Karpas-422 (cell line): ENCODE results near the gene ARMC2. TPM values are rescaled to one million over a fixed set of nuclear protein-coding genes. Genes with fewer than 3 reads are reported as not detected.
"Not testable (repeated sequence)": the region's sequence is repeated elsewhere in the genome, so short reads cannot be mapped to it uniquely, and the experiment has no call there.

ENCODE experiments used
- DNase-seq: peaks from one replicate; pipeline ENCODE4 v3.0.0-alpha.2; 2015
- H2AFZ ChIP-seq: fragments of 200-600 bp; sonication (generic); 2 replicates; pipeline ENCODE4 v1.6.1; 2014; ENCODE audit warnings: antibody characterized with exemption, low read length, mixed read lengths
- H3K27ac ChIP-seq: fragments of 200-600 bp; sonication (generic); 2 replicates; pipeline ENCODE4 v1.5.1; 2014; ENCODE audit warnings: mild to moderate bottlenecking, low read length, moderate library complexity
- H3K27me3 ChIP-seq: fragments of 200-600 bp; sonication (generic); 2 replicates; pipeline ENCODE4 v1.6.1; 2014; ENCODE audit warnings: low read length, mixed read lengths
- H3K36me3 ChIP-seq: fragments of 200-600 bp; sonication (generic); 2 replicates; pipeline ENCODE4 v1.6.1; 2014; ENCODE audit warnings: low read length, mixed read lengths; ENCODE audit not compliant: insufficient read depth
- H3K4me1 ChIP-seq: fragments of 200-600 bp; sonication (generic); 2 replicates; pipeline ENCODE4 v1.6.1; 2014; ENCODE audit warnings: mild to moderate bottlenecking, low read length, mixed read lengths
- H3K4me2 ChIP-seq: fragments of 200-600 bp; sonication (generic); 2 replicates; pipeline ENCODE4 v1.6.1; 2014; ENCODE audit warnings: low read length, low read depth, mild to moderate bottlenecking; ENCODE audit not compliant: poor library complexity, severe bottlenecking
- H3K4me3 ChIP-seq: fragments of 200-600 bp; sonication (generic); 2 replicates; pipeline ENCODE4 v1.5.1; 2014; ENCODE audit warnings: mild to moderate bottlenecking, antibody characterized with exemption, low read length, mixed read lengths
- H3K79me2 ChIP-seq: fragments of 200-600 bp; sonication (generic); 2 replicates; pipeline ENCODE4 v1.6.1; 2014; ENCODE audit warnings: mild to moderate bottlenecking, low read length, mixed read lengths
- H3K9ac ChIP-seq: fragments of 200-600 bp; sonication (generic); 2 replicates; pipeline ENCODE4 v1.6.0; 2014; ENCODE audit warnings: low read length
- H3K9me2 ChIP-seq: fragments of 200-600 bp; sonication (generic), shearing (Covaris generic); replicated peaks from 2 replicates; pipeline ENCODE4 v1.6.0; 2014; ENCODE audit warnings: mild to moderate bottlenecking, low read length, moderate library complexity; ENCODE audit not compliant: insufficient read depth
- H3K9me3 ChIP-seq: fragments of 300-700, 200-600 bp; sonication (generic); 2 replicates; pipeline ENCODE4 v1.6.1; 2014; ENCODE audit warnings: low read length, mixed read lengths
- H4K20me1 ChIP-seq: fragments of 200-600 bp; sonication (generic); 2 replicates; pipeline ENCODE4 v1.6.1; 2014; ENCODE audit warnings: mild to moderate bottlenecking, antibody characterized with exemption, low read length, low read depth; ENCODE audit not compliant: insufficient read depth
- total RNA-seq: library from RNA; depleted of rRNA; stranded (reverse); fragments of >200 nt; shearing (Covaris generic); gene quantifications from 2 replicates; pipeline ENCODE4 v1.2.3, GENCODE V29; 2014; ENCODE audit warnings: low replicate concordance

ARMC2 gene
- total RNA-seq, 1 experiment from 2014 or later: 1.0 TPM

DNA sequence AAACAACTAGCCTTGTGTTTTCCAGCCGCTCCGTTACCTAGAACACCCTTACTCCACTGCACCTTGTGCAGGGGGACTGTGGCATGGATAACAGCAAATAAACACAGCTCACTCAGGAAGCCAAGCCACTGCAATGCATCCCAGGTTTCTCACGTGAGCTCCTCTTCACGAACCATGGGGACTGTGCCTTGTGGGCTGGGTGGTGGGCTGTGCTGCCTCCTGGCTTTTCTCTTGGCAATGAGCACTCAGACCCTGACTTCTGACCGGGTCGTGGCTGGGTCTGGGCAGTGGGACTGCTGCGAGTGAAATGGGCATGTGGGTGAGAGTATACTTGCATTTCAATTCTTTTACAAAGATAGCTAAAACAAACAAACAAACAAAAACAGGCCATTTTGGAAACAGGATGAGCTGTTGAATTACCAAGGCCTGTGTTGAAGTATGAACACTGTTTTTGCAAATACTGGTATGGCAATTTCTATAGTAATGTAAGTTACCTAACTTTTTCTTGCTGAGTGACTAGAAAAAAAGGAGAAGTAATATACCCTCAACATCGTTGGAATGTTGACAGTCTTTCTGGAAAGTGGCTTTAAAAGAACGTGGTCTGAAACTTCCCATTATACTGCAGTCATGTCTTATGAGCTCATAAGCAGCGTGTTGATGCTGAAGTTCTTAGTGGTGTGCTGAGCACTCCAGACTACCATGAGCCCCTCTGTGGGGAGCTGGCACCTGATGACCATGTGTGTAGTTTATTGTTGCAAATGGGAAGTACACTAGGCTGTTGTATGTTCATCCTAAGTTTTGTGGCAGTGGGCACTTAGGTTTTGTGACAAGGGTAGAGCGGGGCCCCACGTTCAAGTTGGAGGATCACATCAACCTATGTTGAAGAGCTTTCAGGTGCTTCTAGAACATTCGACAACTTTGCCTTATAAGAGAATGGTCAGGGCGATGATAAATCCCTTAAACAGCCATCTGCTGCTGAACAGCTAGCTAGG is 120.4 kb downstream of the ARMC2 start:
- H3K27ac ChIP-seq: no peak overlapping the region
- H4K20me1 ChIP-seq: no peaks in the 10 kb centered on the region
- no peaks in the 10 kb centered on the region for H3K36me3 ChIP-seq
- no peaks in the 10 kb centered on the region for H3K4me1 ChIP-seq
- H2AFZ ChIP-seq: no peak overlapping the region
- no peak overlapping the region for H3K4me3 ChIP-seq
- H3K79me2 ChIP-seq: no peaks in the 10 kb centered on the region
- no peaks in the 10 kb centered on the region for H3K9me2 ChIP-seq
- no peak overlapping the region for H3K4me2 ChIP-seq
- H3K27me3 ChIP-seq: no peaks in the 10 kb centered on the region
- no peaks in the 10 kb centered on the region for H3K9me3 ChIP-seq
- no peak for DNase-seq
- no peak overlapping the region for H3K9ac ChIP-seq

- Histone ChIP-seq H3K9me2 (no peaks in the 10 kb centered on the region), H3K27ac (no peak overlapping the region), H3K9ac (no peak overlapping the region), H3K4me3 (no peak overlapping the region), H3K27me3 (no peaks in the 10 kb centered on the region), H3K36me3 (no peaks in the 10 kb centered on the region), H3K79me2 (no peaks in the 10 kb centered on the region), H3K4me1 (no peaks in the 10 kb centered on the region), H2AFZ (no peak overlapping the region), H4K20me1 (no peaks in the 10 kb centered on the region), H3K9me3 (no peaks in the 10 kb centered on the region), H3K4me2 (no peak overlapping the region)
- no peak for DNase-seq
Measured at GRCh38 chr6:108969776-108970175, 121.6 kb downstream of the ARMC2 start.

GRCh38 chr6:108974201-108974600 is 126.0 kb downstream of the ARMC2 start:
- no peaks in the 10 kb centered on the region for H3K4me1 ChIP-seq
- no peaks in the 10 kb centered on the region for H3K36me3 ChIP-seq
- no peaks in the 10 kb centered on the region for H3K27me3 ChIP-seq
- no peak overlapping the region for H2AFZ ChIP-seq
- H3K4me2 ChIP-seq: no peak overlapping the region
- H3K9ac ChIP-seq: no peak overlapping the region
- H3K9me3 ChIP-seq: no peaks in the 10 kb centered on the region
- no peak overlapping the region for H3K27ac ChIP-seq
- no peaks in the 10 kb centered on the region for H4K20me1 ChIP-seq
- no peak overlapping the region for H3K4me3 ChIP-seq
- H3K79me2 ChIP-seq: no peaks in the 10 kb centered on the region
- no peak for DNase-seq
- no peaks in the 10 kb centered on the region for H3K9me2 ChIP-seq

GRCh38 chr6:108978638-108979037 is 130.4 kb downstream of the ARMC2 start:
- H3K4me3 ChIP-seq, H3K27me3 ChIP-seq, H4K20me1 ChIP-seq, H3K79me2 ChIP-seq, H3K9me3 ChIP-seq, H3K36me3 ChIP-seq, H3K9ac ChIP-seq, H3K27ac ChIP-seq, H2AFZ ChIP-seq, H3K4me1 ChIP-seq, H3K4me2 ChIP-seq, H3K9me2 ChIP-seq, DNase-seq: not testable (repeated sequence)

DNA sequence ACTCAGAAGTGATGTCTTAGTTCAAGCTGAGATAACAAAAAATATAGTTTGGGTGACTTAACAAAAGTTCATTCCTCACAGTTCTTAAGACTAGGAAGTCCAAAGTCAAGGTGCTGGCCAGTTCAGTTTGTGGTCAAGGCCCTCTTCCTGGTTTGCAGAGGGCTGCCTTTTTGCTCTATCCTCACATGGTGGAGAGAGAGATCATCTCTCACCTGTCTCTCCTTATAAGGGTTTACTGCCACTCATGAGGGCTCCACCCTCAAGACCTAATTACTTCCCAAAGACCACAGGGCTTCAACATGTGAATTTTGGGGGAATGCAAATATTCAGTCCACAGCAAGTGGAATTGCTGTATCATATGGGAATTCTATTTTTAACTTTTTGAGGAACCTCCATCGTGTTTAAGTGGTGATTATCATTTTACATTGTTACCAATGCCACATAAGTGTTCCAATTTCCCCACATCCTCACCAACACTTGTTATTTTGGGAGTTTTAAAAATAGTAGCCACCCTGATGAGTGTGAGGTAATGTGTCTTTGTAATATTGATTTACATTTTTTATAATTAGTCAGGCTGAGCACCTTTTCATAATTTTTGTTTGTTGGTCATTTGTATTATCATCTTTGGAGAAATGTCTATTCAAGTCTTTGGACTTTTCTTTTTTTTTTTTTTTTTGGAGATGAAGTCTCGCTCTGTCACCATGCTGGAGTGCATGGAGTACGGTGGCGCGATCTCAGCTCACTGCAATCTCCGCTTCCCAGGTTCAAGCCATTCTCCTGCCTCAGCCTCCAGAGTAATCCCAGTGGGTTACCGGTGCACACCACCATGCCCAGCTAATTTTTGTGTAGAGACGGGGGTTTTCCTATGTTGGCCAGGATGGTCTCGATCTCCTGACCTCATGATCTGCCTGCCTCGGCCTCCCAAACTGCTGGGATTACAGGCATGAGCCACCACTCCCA is 134.2 kb downstream of the ARMC2 start:
- Histone ChIP-seq H3K36me3 (no peaks in the 10 kb centered on the region), H3K79me2 (no peaks in the 10 kb centered on the region), H3K27ac (no peak overlapping the region), H3K4me3 (no peak overlapping the region), H3K9ac (no peak overlapping the region), H3K9me3 (no peaks in the 10 kb centered on the region), H3K27me3 (no peaks in the 10 kb centered on the region), H3K9me2 (no peaks in the 10 kb centered on the region), H2AFZ (no peak overlapping the region), H3K4me1 (no peaks in the 10 kb centered on the region), H4K20me1 (no peaks in the 10 kb centered on the region), H3K4me2 (no peak overlapping the region)
- no peak for DNase-seq

DNA sequence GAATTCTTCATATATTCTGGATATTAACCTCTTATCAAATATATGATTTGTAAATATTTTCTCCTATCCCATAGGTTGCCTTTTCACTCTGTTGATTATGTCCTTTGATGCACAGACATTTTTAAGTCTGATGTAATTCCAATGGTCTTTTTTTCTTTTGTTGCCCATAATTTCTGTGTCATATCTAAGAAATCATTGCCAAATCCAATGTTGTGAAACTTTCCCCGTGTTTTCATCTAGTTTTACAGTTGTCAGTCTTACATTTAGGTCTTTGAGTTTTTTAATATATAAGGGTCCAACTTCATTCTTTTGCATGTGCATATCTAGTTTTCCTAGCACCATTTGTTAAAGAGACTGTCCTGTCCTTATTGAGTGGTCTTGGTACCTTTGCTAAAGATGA is 134.9 kb downstream of the ARMC2 start:
- no peak overlapping the region for H2AFZ ChIP-seq
- H3K9me3 ChIP-seq: no peaks in the 10 kb centered on the region
- no peak overlapping the region for H3K27ac ChIP-seq
- H3K36me3 ChIP-seq: no peaks in the 10 kb centered on the region
- no peak overlapping the region for H3K4me2 ChIP-seq
- H3K9ac ChIP-seq: no peak overlapping the region
- H3K9me2 ChIP-seq: no peaks in the 10 kb centered on the region
- H3K4me3 ChIP-seq: no peak overlapping the region
- H3K27me3 ChIP-seq: no peaks in the 10 kb centered on the region
- DNase-seq: no peak
- H4K20me1 ChIP-seq: no peaks in the 10 kb centered on the region
- H3K79me2 ChIP-seq: no peaks in the 10 kb centered on the region
- H3K4me1 ChIP-seq: no peaks in the 10 kb centered on the region

GRCh38 chr6:108985301-108985700 is 137.1 kb downstream of the ARMC2 start:
- H3K79me2 ChIP-seq: no peaks in the 10 kb centered on the region
- no peak overlapping the region for H3K9ac ChIP-seq
- no peaks in the 10 kb centered on the region for H3K9me2 ChIP-seq
- no peaks in the 10 kb centered on the region for H3K9me3 ChIP-seq
- H4K20me1 ChIP-seq: no peaks in the 10 kb centered on the region
- no peaks in the 10 kb centered on the region for H3K27me3 ChIP-seq
- H2AFZ ChIP-seq: no peak overlapping the region
- H3K4me3 ChIP-seq: no peak overlapping the region
- no peak overlapping the region for H3K4me2 ChIP-seq
- no peak overlapping the region for H3K27ac ChIP-seq
- H3K4me1 ChIP-seq: no peaks in the 10 kb centered on the region
- no peaks in the 10 kb centered on the region for H3K36me3 ChIP-seq
- no peak for DNase-seq

GRCh38 chr6:108987156-108987555 is 138.9 kb downstream of the ARMC2 start:
- H3K79me2 ChIP-seq: no peaks in the 10 kb centered on the region
- no peak overlapping the region for H2AFZ ChIP-seq
- no peaks in the 10 kb centered on the region for H3K9me3 ChIP-seq
- H3K9ac ChIP-seq: no peak overlapping the region
- no peaks in the 10 kb centered on the region for H4K20me1 ChIP-seq
- H3K4me3 ChIP-seq: no peak overlapping the region
- H3K27ac ChIP-seq: no peak overlapping the region
- no peaks in the 10 kb centered on the region for H3K36me3 ChIP-seq
- H3K27me3 ChIP-seq: no peaks in the 10 kb centered on the region
- H3K9me2 ChIP-seq: no peaks in the 10 kb centered on the region
- DNase-seq: no peak
- H3K4me2 ChIP-seq: no peak overlapping the region
- no peaks in the 10 kb centered on the region for H3K4me1 ChIP-seq
